Caco-2 (cell line): ENCODE results near the gene AGAP1. TPM values are rescaled to one million over a fixed set of nuclear protein-coding genes. Genes with fewer than 3 reads are reported as not detected.

Experiments
- BruUV-seq: library from RNA; stranded (reverse); fragments of 400-500 nt; replicated peaks from 2 replicates; lab custom pipeline; 2021; lab: Mats Ljungman, UMichigan
- CTCF ChIA-PET: fragments of 300-600 bp; sonication (Branson Sonifier 250); formaldehyde crosslinking; loops from one replicate; lab custom pipeline; 2022; ENCODE audit warnings: antibody characterized with exemption; lab: Charles Lee
- POLR2A ChIA-PET: fragments of 300-600 bp; sonication (Branson Sonifier 250); formaldehyde crosslinking; loops from one replicate; lab custom pipeline; 2022; ENCODE audit warnings: antibody characterized with exemption; lab: Charles Lee
- DNase-seq, 2 experiments: peaks; one replicate each; pipeline versions ENCODE4 v3.0.0 to v3.0.0-alpha.2; 2020 to 2022
- H3K27me3 ChIP-seq: replicated peaks from 2 replicates; pipeline ENCODE4 v1.6.0; 2011; ENCODE audit warnings: low read length; ENCODE audit not compliant: control insufficient read depth, insufficient read depth
- H3K36me3 ChIP-seq: 2 replicates; pipeline ENCODE4 v1.5.1; 2011; ENCODE audit warnings: low read length; ENCODE audit not compliant: control insufficient read depth, insufficient read depth
- H3K4me1 ChIP-seq: fragments of 250-450 bp; sonication (Bioruptor Pico); 2 replicates; pipeline ENCODE4 v1.5.1; 2020; ENCODE audit warnings: mild to moderate bottlenecking
- H3K4me3 ChIP-seq: 2 replicates; pipeline ENCODE4 v1.5.1; 2011; ENCODE audit warnings: low read depth, mild to moderate bottlenecking, control low read depth, low read length
- H3K9me3 ChIP-seq: fragments of 250-450 bp; sonication (Bioruptor Pico); 2 replicates; pipeline ENCODE4 v1.5.1; 2020; ENCODE audit warnings: mild to moderate bottlenecking, moderate library complexity
- H3K27ac Mint-ChIP-seq: one replicate; pipeline ENCODE4 v1.8.0; 2022; ENCODE audit warnings: mixed read lengths; ENCODE audit not compliant: unreplicated experiment
- H3K27me3 Mint-ChIP-seq: one replicate; pipeline ENCODE4 v1.8.0; 2022; ENCODE audit warnings: mixed read lengths; ENCODE audit not compliant: insufficient read depth, unreplicated experiment
- H3K36me3 Mint-ChIP-seq: one replicate; pipeline ENCODE4 v1.8.0; 2022; ENCODE audit warnings: mild to moderate bottlenecking, mixed read lengths; ENCODE audit not compliant: insufficient read depth, unreplicated experiment
- H3K4me1 Mint-ChIP-seq: one replicate; pipeline ENCODE4 v1.8.0; 2022; ENCODE audit warnings: low read depth, mixed read lengths; ENCODE audit not compliant: unreplicated experiment
- H3K4me3 Mint-ChIP-seq: one replicate; pipeline ENCODE4 v1.8.0; 2022; ENCODE audit warnings: mild to moderate bottlenecking, moderate library complexity, mixed read lengths; ENCODE audit not compliant: unreplicated experiment
- H3K9me3 Mint-ChIP-seq: one replicate; pipeline ENCODE4 v1.8.0; 2022; ENCODE audit warnings: mixed read lengths; ENCODE audit not compliant: unreplicated experiment
- CTCF ChIP-seq, 2 experiments: fragments of 200-600 bp in 1 of 2; IDR thresholded peaks; 1 replicate in 1 of 2; 2 replicates in 1 of 2; pipeline versions ENCODE4 v1.5.1 to v1.8.0; 2011 to 2022; ENCODE audit warnings: antibody characterized with exemption in 1 of 2, control low read depth in 1 of 2, inconsistent platforms in 1 of 2, low read depth in 1 of 2, low read length in 1 of 2, mild to moderate bottlenecking in 1 of 2, moderate library complexity in 1 of 2; ENCODE audit not compliant: insufficient read depth in 1 of 2, severe bottlenecking in 1 of 2, unreplicated experiment in 1 of 2
- intact Hi-C: fragments of 100-400 bp; cut with micrococcal nuclease; formaldehyde crosslinking; loops from one replicate; pipeline ENCODE4 v1.10.0; 2022; ENCODE audit not compliant: unreplicated experiment
- total RNA-seq: library from RNA; stranded (reverse); gene quantifications from 2 replicates; pipeline ENCODE4 v1.2.3, GENCODE V29; 2022

AGAP1 gene
- total RNA-seq, 1 experiment from 2014 or later: 41.7 TPM

- no peaks in the 10 kb centered on the region for H3K4me1 Mint-ChIP-seq
- ChIA-PET CTCF (interaction anchor here (0.7 kb wide), 1 partner anchor 71 kb away, joined by 4 read pairs; no protein-coding TSS in a partner anchor), POLR2A (no interaction called here)
- H3K36me3 ChIP-seq: no peaks in the 10 kb centered on the region
- BruUV-seq: no TSS peak
- no peak overlapping the region for H3K4me3 Mint-ChIP-seq
- H3K9me3 Mint-ChIP-seq: no peaks in the 10 kb centered on the region
- H3K36me3 Mint-ChIP-seq: no peaks in the 10 kb centered on the region
- intact Hi-C loops: no loop called here
- no peaks in the 10 kb centered on the region for H3K27me3 Mint-ChIP-seq
- TF ChIP-seq CTCF (IDR thresholded peaks at IDR 0.05; ENCODE audit: insufficient read depth in 1 of 2, low read depth in 1 of 2, low read length in 1 of 2, severe bottlenecking in 1 of 2, unreplicated experiment in 1 of 2): no peak
- DNase-seq: no peak
- no peaks in the 10 kb centered on the region for H3K27me3 ChIP-seq
- no peaks in the 10 kb centered on the region for H3K4me1 ChIP-seq
- no peak overlapping the region for H3K4me3 ChIP-seq
- H3K27ac Mint-ChIP-seq: no peak overlapping the region
- H3K9me3 ChIP-seq: no peaks in the 10 kb centered on the region
Observed at GRCh38 chr2:235480614-235481013, 13.2 kb upstream of the AGAP1 start.

- H3K4me1 Mint-ChIP-seq: no peaks in the 10 kb centered on the region
- H3K36me3 Mint-ChIP-seq: no peaks in the 10 kb centered on the region
- no peaks in the 10 kb centered on the region for H3K9me3 Mint-ChIP-seq
- no peaks in the 10 kb centered on the region for H3K27me3 Mint-ChIP-seq
- no peaks in the 10 kb centered on the region for H3K4me1 ChIP-seq
- intact Hi-C loops: no loop called here
- DNase-seq: no peak
- no TSS peak for BruUV-seq
- H3K27ac Mint-ChIP-seq: no peak overlapping the region
- POLR2A ChIA-PET: no interaction called here
- TF ChIP-seq CTCF (IDR thresholded peaks at IDR 0.05; ENCODE audit: insufficient read depth in 1 of 2, low read depth in 1 of 2, low read length in 1 of 2, severe bottlenecking in 1 of 2, unreplicated experiment in 1 of 2): no peak
- no peaks in the 10 kb centered on the region for H3K27me3 ChIP-seq
- H3K36me3 ChIP-seq: no peaks in the 10 kb centered on the region
- no peaks in the 10 kb centered on the region for H3K9me3 ChIP-seq
- H3K4me3 ChIP-seq: no peak overlapping the region
- CTCF ChIA-PET: no interaction called here
- no peak overlapping the region for H3K4me3 Mint-ChIP-seq
Observed at GRCh38 chr2:235483313-235483712, 10.5 kb upstream of the AGAP1 start.

- ChIA-PET POLR2A (no interaction called here), CTCF (no interaction called here)
- peaks cover 7% of the 10 kb centered on the region for H3K9me3 Mint-ChIP-seq
- no peaks in the 10 kb centered on the region for H3K27me3 ChIP-seq
- H3K4me3 ChIP-seq: no peak overlapping the region
- H3K4me3 Mint-ChIP-seq: no peak overlapping the region
- H3K27ac Mint-ChIP-seq: no peak overlapping the region
- intact Hi-C loops: no loop called here
- no peaks in the 10 kb centered on the region for H3K4me1 ChIP-seq
- H3K4me1 Mint-ChIP-seq: no peaks in the 10 kb centered on the region
- TF ChIP-seq CTCF (IDR thresholded peaks at IDR 0.05; ENCODE audit: insufficient read depth in 1 of 2, low read depth in 1 of 2, low read length in 1 of 2, severe bottlenecking in 1 of 2, unreplicated experiment in 1 of 2): no peak
- no peaks in the 10 kb centered on the region for H3K27me3 Mint-ChIP-seq
- no peaks in the 10 kb centered on the region for H3K9me3 ChIP-seq
- DNase-seq: no peak
- H3K36me3 ChIP-seq: no peaks in the 10 kb centered on the region
- H3K36me3 Mint-ChIP-seq: no peaks in the 10 kb centered on the region
- BruUV-seq: no TSS peak
Observed at GRCh38 chr2:235485362-235485761, 8.5 kb upstream of the AGAP1 start.
